Skeletal muscle satellite cell (primary cell): ENCODE results near the gene RFK.

Experiments used
- H3K27me3 ChIP-seq: 2 replicates; pipeline ENCODE4 v1.7.0; 2013; ENCODE audit warnings: low read length; ENCODE audit not compliant: control insufficient read depth, insufficient read depth
- H3K36me3 ChIP-seq: 2 replicates; pipeline ENCODE4 v1.7.0; 2013; ENCODE audit warnings: mild to moderate bottlenecking, control low read depth, low read length; ENCODE audit not compliant: insufficient read depth
- H3K4me1 ChIP-seq: 2 replicates; pipeline ENCODE4 v1.7.0; 2013; ENCODE audit warnings: low read length; ENCODE audit not compliant: control insufficient read depth, insufficient read depth
- H3K4me2 ChIP-seq: 2 replicates; pipeline ENCODE4 v1.7.0; 2013; ENCODE audit warnings: mild to moderate bottlenecking, low read length
- H3K4me3 ChIP-seq: 2 replicates; pipeline ENCODE4 v1.7.0; 2013; ENCODE audit warnings: low read length
- H3K9ac ChIP-seq: 2 replicates; pipeline ENCODE4 v1.7.0; 2013; ENCODE audit warnings: mild to moderate bottlenecking, low read depth, low read length, moderate library complexity
- H3K9me3 ChIP-seq: replicated peaks from 2 replicates; pipeline ENCODE4 v1.7.0; 2013; ENCODE audit warnings: mild to moderate bottlenecking, control low read depth, low read length

Gene RFK

GRCh38 chr9:76425677-76426453, 31.6 kb upstream of the RFK start:
- no peak overlapping the region for H3K9ac ChIP-seq
- H3K4me2 ChIP-seq, result no peak overlapping the region
- no peaks in the 10 kb centered on the region for H3K27me3 ChIP-seq
- no peaks in the 10 kb centered on the region for H3K9me3 ChIP-seq
- no peak overlapping the region for H3K4me3 ChIP-seq
- no peaks in the 10 kb centered on the region for H3K36me3 ChIP-seq
- no peaks in the 10 kb centered on the region for H3K4me1 ChIP-seq

DNA sequence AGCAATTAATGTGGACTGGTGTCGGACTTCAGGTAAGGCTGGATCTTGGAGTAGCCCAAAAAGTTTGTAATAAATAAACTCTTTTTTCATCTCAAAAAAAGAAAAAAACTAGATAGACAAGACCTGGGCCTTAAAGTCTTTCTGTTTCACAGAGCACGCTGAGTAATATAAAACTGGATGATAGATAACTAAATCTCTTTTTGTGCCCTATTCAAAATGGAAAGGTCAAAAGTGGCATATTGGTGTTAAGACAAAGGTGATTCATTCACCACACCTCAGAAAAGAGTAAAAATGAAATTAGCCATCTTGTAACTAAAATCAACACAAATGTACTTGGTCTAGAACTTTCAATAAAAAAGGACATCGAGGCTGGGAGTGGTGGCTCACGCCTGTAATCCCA, 30.3 kb upstream of the RFK start:
- Histone ChIP-seq H3K4me1 (no peaks in the 10 kb centered on the region), H3K4me2 (no peak overlapping the region), H3K36me3 (no peaks in the 10 kb centered on the region)

GRCh38 chr9:76423216-76424177, 29.3 kb upstream of the RFK start:
- no peaks in the 10 kb centered on the region for H3K36me3 ChIP-seq
- no peaks in the 10 kb centered on the region for H3K4me1 ChIP-seq
- H3K4me3 ChIP-seq, result no peak overlapping the region
- H3K9ac ChIP-seq, result no peak overlapping the region
- no peak overlapping the region for H3K4me2 ChIP-seq
- no peaks in the 10 kb centered on the region for H3K9me3 ChIP-seq
- H3K27me3 ChIP-seq, result no peaks in the 10 kb centered on the region

More for the DNA sequence above, 30.3 kb upstream of the RFK start:
- Histone ChIP-seq H3K4me3 (no peak overlapping the region), H3K9me3 (no peaks in the 10 kb centered on the region), H3K9ac (no peak overlapping the region), H3K27me3 (no peaks in the 10 kb centered on the region)

- Histone ChIP-seq H3K9me3 (no peaks in the 10 kb centered on the region), H3K36me3 (no peaks in the 10 kb centered on the region), H3K4me2 (no peak overlapping the region), H3K9ac (no peak overlapping the region), H3K4me1 (peaks cover 16% of the 10 kb centered on the region), H3K27me3 (no peaks in the 10 kb centered on the region), H3K4me3 (no peak overlapping the region)
Measured at GRCh38 chr9:76419782-76420380, 25.7 kb upstream of the RFK start.

- no peaks in the 10 kb centered on the region for H3K36me3 ChIP-seq
- H3K9ac ChIP-seq, result no peak overlapping the region
- H3K4me2 ChIP-seq, result no peak overlapping the region
- H3K4me1 ChIP-seq, result peaks cover 24% of the 10 kb centered on the region
- no peaks in the 10 kb centered on the region for H3K27me3 ChIP-seq
- H3K9me3 ChIP-seq, result no peaks in the 10 kb centered on the region
- no peak overlapping the region for H3K4me3 ChIP-seq
Measured at GRCh38 chr9:76417394-76417793, 23.2 kb upstream of the RFK start.

GRCh38 chr9:76415731-76416130, 21.5 kb upstream of the RFK start:
- H3K4me3 ChIP-seq, result no peak overlapping the region
- peak overlapping the region; percentile 5 for H3K9ac ChIP-seq

DNA sequence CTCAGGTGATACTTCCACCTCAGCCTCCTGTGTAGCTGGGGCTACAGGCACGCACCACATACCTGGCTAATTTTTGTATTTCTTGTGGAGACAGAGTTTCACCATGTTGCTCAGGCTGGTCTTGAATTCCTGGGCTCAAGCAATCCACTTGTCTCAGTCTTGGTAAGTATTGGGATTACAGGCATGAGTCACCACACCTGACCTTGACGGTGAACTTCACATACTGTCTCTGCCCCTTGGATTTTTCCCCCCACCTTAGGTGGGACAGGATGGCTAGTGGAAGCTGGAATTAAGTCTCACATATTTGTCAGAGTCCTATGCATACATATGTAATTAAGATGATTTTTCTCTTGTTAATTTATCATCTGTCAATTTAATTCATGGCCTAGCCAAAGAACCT, 20.9 kb upstream of the RFK start:
- H3K4me1 ChIP-seq, result peaks cover 24% of the 10 kb centered on the region
- H3K9ac ChIP-seq, result peak overlapping the region; percentile 5
- H3K9me3 ChIP-seq, result no peaks in the 10 kb centered on the region
- no peak overlapping the region for H3K4me3 ChIP-seq
- H3K36me3 ChIP-seq, result no peaks in the 10 kb centered on the region
- H3K4me2 ChIP-seq, result peak overlapping the region; percentile 9
- H3K27me3 ChIP-seq, result no peaks in the 10 kb centered on the region

More at GRCh38 chr9:76415731-76416130, 21.5 kb upstream of the RFK start:
- Histone ChIP-seq H3K4me2 (no peak overlapping the region), H3K4me1 (peaks cover 24% of the 10 kb centered on the region), H3K9me3 (no peaks in the 10 kb centered on the region), H3K27me3 (no peaks in the 10 kb centered on the region), H3K36me3 (no peaks in the 10 kb centered on the region)

- no peaks in the 10 kb centered on the region for H3K9me3 ChIP-seq
- peaks cover 24% of the 10 kb centered on the region for H3K4me1 ChIP-seq
- no peaks in the 10 kb centered on the region for H3K27me3 ChIP-seq
- peak overlapping the region; percentile 9 for H3K4me2 ChIP-seq
- H3K9ac ChIP-seq, result no peak overlapping the region
- H3K36me3 ChIP-seq, result no peaks in the 10 kb centered on the region
- H3K4me3 ChIP-seq, result no peak overlapping the region
Measured at GRCh38 chr9:76414661-76415060, 20.4 kb upstream of the RFK start.

GRCh38 chr9:76413658-76414057, 19.4 kb upstream of the RFK start:
- H3K9me3 ChIP-seq, result no peaks in the 10 kb centered on the region
- H3K36me3 ChIP-seq, result no peaks in the 10 kb centered on the region
- no peak overlapping the region for H3K4me3 ChIP-seq
- H3K4me2 ChIP-seq, result no peak overlapping the region
- H3K9ac ChIP-seq, result no peak overlapping the region
- peaks cover 24% of the 10 kb centered on the region for H3K4me1 ChIP-seq
- no peaks in the 10 kb centered on the region for H3K27me3 ChIP-seq

GRCh38 chr9:76412638-76413037, 18.4 kb upstream of the RFK start:
- no peaks in the 10 kb centered on the region for H3K9me3 ChIP-seq
- H3K27me3 ChIP-seq, result no peaks in the 10 kb centered on the region
- H3K9ac ChIP-seq, result no peak overlapping the region
- no peak overlapping the region for H3K4me2 ChIP-seq
- H3K36me3 ChIP-seq, result no peaks in the 10 kb centered on the region
- no peak overlapping the region for H3K4me3 ChIP-seq
- peaks cover 24% of the 10 kb centered on the region for H3K4me1 ChIP-seq

DNA sequence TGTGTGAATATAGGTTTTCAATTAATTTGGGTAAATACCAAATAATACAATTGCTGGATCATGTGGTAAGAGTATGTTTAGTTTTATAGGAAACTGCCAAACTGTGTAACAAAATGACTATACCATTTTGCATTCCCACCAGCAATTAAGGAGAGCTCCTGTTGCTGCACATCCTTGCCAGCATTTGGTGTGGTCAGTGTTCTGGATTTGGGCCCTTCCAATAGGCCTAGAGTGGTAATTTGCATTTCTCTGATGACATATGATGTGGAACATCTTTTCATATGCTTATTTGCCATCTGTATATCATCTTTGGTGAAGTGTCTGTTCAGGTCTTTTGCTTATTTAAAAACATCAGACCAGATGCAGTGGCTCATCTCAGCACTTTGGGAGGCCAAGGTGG, 11.6 kb upstream of the RFK start:
- Histone ChIP-seq H3K36me3 (no peaks in the 10 kb centered on the region), H3K9me3 (no peaks in the 10 kb centered on the region), H3K4me3 (no peak overlapping the region), H3K9ac (no peak overlapping the region), H3K4me1 (peaks cover 14% of the 10 kb centered on the region), H3K4me2 (no peak overlapping the region), H3K27me3 (no peaks in the 10 kb centered on the region)
